Stimulated activated naive CD8-positive, alpha-beta T cell treated with anti-CD3 and anti-CD28 coated beads, Interleukin-15, Interleukin-2, amounts not matched to agents 100 U/mL and 50 U/mL, for 24 hours (primary cell): Measurements from ENCODE around the gene RGS19.
"Not testable (repeated sequence)": the region's sequence is repeated elsewhere in the genome, so short reads cannot be mapped to it uniquely, and the experiment has no call there.

Experiments
- ATAC-seq: fragments of 150-1000 bp; cut with Tn5 transposase; one replicate; pipeline ENCODE4 v1.10.0; 2021
- DNase-seq: peaks from one replicate; pipeline ENCODE4 v3.0.0; 2021

The RGS19 gene

DNA sequence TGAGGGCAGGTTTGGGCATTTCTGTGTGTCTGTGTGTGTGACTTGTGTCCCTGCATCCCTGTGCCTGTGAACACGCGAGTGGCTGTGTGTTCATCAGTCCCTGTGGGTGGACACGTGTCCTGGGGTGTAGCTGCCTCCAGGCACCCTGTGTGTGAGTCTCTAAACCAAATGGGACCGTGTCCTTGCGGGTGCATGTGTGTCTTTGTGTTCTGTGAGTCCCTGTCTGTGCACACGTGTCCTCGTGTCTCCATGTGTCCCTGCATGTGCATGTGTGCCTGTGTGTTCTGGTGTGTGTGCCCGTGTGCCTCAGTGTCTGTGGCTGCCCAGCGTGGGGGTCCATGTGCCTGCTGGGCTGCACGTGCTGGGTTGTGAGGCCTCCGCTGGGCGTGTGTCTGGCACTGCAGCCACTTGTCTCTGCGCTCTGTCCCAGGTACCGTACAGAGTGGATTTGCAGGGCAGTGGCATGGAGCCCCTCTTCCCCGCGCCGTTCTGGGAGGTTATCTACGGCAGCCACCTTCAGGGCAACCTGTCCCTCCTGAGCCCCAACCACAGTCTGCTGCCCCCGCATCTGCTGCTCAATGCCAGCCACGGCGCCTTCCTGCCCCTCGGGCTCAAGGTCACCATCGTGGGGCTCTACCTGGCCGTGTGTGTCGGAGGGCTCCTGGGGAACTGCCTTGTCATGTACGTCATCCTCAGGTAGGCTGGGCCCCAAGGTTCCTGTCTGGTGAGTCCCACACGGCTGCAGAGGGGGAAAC is 13.1 kb upstream of the RGS19 start:
- no peak for DNase-seq
- no peak for ATAC-seq

DNA sequence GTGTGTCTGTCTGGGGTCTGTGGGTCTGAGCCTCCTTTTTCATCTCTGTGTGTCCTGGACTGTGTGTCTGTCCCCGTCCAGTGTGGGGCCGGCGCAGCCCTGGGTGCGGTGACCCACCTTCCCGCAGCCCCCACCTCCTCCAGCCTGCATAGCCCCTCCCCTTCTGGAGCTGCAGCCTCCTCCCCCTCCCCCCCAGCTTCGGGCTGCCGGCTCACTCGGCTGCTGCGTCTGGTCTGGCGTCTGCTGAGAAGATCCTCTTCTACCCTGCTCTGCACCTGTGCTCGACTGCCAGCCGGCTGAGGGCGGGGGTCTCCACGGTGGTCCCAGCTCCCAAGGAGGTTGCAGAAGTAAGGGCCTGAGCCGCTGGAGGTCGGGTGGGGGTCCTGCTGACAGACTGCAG is 12.5 kb upstream of the RGS19 start:
- ATAC-seq (no peak), DNase-seq (no peak)

DNA sequence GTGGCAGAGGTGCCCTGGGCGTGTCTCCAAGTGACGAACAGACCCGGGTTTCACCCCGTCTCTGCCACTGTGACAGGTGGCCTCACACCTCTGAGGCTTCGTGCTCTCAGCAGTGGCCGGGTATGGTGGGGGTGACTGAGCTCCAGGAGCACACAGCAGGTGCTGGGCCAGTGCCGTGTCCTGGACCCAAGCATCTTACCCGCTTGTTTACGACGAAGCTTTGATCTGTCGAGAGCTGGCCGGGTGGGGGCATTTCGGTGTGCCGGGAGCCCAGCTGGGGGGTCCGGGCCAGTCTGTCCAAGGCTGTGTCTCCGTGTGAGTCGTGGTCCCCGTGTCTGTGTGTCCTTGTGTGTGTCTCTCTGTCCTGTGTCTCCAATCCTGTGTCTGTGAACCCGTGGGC is 12.0 kb upstream of the RGS19 start:
- DNase-seq: no peak
- no peak for ATAC-seq

DNA sequence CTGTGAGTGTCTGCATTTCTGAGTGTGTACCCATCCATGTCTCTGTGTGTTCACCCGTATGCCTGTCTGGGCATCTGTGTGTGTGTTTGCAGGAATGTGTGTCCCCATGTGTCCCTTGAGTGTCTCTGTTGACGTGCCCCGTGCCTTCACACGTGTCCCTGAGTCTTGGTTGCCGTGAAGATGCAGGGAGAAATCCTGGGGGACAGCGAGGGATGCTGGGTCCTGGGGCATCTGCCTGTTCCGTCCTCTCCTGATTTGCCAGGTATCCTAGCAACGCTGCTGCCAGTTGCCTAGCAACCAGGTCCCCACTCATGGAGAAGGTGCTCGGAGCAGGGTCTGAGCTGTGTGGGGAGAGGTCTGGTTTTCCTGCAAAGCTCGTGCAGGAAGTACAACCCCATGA is 10.8 kb upstream of the RGS19 start:
- ATAC-seq: no peak
- DNase-seq: no peak

DNA sequence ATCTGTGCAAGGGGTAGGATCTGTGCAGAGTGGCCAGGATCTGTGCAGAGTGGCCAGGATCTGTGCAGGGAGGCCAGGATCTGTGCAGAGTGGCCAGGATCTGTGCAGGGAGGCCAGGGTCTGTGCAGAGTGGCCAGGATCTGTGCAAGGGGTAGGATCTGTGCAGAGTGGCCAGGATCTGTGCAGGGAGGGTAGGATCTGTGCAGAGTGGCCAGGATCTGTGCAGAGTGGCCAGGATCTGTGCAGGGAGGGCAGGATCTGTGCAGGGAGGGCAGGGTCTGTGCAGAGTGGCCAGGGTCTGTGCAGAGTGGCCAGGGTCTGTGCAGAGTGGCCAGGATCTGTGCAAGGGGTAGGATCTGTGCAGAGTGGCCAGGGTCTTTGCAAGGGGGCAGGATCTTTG is 9.3 kb upstream of the RGS19 start:
- DNase-seq, ATAC-seq: not testable (repeated sequence)

DNA sequence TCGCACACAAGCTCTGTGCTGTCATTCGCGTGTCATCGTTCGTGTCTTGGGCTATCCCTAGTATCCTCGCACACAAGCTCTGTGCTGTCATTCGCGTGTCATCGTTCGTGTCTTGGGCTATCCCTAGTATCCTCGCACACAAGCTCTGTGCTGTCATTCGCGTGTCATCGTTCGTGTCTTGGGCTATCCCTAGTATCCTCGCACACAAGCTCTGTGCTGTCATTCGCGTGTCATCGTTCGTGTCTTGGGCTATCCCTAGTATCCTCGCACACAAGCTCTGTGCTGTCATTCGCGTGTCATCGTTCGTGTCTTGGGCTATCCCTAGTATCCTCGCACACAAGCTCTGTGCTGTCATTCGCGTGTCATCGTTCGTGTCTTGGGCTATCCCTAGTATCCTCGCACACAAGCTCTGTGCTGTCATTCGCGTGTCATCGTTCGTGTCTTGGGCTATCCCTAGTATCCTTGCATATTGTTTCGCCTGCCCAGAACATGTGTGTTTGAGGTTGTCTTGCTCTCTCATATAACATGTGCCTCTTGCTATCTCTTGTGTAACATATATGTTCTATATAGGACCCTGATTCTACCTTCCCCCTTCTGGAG is 8.0 kb upstream of the RGS19 start:
- ATAC-seq, DNase-seq: not testable (repeated sequence)

DNA sequence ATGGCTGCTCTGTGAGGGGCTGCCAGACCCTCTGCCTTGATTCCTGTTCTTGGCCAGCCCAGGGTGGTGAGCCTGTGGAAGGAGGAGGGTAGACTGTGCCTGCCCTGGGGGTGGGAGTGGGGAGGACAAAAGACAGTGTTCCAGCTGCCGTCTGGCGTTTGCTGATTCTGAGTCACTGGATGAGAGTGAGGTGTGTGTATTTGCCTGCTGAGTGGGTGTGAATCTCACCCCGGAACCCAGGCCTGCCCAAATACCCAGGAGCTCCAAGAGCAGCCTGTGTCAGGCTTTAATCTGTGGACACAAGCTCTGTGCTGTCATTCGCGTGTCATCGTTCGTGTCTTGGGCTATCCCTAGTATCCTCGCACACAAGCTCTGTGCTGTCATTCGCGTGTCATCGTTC is 7.5 kb upstream of the RGS19 start:
- DNase-seq (no peak), ATAC-seq (no peak)

DNA sequence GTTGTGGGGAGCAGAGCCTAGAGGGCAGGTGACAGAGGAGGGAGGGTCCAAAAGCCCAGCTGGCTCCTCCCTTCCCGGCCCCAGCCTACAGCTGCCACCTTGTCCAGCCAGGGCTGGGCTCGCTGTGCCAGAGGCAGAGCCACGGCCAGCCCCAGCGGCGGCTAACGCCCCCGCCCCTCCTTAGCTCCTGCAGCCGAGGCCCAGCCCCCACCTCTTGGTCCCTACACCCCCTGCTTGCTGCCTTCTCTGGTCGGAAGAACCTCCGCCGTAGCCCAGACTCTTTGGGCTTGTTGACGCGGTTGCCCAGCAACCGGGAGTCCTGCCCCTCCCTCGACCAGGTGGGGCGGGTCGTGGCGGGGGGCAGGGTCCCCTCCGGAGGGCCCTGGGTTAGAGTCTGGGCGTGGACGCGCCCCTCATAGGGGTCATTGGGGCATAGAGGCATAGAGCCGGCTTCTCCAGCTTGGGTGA is 5.4 kb upstream of the RGS19 start:
- ATAC-seq (no peak), DNase-seq (no peak)

DNA sequence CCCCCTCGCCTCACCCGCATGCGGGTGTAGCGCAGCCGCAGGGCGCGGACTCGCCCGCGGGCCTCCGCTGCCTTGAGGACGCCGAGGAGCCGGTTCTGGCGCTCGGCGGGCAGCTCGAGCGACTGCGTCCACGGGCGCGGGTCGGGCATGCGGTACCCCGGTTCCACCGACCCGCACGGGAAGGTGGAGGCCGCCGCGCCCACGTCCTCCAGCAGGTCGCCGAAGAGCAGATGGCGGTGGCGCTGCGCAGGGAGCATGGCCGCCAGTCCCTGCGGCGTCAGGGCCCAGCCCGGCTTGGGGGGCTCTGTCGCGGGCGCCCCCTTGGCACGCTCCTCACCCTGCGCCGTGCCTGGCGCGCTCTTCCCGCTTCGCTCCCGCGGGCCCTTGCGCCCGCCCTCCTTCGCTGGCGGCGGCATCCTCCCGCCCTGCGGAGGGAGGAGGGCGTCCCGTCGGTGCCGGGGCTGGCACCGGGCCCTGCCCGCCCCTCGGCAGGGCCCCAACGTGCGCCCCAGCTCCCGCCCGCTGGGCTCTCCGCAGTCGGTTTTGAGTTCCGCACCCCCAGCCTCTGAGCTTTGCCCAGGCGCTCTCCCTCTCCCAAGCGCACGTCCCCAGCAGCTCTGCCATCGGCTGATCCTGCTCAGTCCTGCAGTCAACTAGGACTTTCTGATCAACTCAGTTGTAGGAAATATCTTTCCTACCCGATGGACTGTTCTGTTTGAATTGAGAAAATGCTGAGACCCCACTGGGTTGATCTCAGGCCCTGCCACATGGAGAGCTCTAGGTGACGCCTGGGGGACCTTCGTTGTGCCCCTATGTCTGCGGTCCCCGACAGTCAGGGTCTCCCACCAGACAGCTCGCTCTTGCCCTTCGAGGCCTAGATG is 4.7 kb upstream of the RGS19 start, which contains the start of gene LKAAEAR1:
LKAAEAR1 (minus strand) TSS at position 595 of the 881 bp plus-strand sequence; CDS start at position 416, 179 bp downstream.
- no peak for ATAC-seq
- no peak for DNase-seq

DNA sequence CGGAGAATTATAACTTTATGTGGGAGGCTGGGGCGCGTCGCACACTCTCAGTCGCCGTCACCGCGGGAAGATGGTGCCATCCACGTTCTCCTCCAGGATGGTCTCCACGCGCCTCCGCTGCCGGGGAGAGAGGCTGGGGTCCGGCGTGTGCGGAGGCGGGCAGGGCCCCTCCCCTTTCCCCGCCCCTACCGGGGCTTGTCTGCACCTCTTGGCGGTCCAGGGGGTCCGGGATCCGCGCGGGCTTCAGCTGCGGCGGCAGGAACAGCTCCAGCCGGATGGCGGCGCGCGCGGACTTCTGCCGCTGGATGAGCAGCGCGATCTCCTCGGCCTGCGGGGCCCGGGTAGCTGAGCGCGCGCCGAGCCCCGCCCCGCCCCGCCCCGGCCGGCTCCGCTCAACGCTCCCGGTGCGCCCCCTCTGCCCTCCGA is 4.1 kb upstream of the RGS19 start:
- DNase-seq (peak; percentile 85), ATAC-seq (peak; percentile 38)

DNA sequence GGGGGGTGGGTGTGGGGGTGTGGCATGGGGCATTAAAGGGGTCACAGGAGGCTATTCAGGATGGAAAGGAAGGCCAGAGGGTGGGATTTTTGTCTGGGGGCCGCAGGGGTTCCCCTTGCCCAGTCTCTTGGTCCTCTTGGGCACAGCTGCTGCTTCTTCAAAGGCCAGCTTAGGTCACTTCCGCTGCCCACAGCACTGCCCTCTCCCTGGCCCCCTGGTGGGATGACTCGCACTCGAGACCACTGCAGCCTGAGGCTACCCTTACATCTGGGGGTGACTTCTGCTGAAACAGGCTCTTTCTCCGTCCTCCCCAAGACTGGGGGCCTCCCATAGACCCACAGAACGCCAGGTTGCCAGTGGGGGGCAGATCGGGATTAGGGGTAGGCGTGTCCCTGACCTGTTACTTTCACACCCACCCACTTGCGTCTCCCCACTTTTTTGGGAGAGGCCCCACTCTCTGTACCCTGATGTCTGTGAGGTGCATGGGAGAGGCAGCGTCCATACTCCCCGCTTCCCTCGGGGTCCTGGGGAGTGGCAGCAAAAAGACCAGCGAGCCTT is 3.6 kb upstream of the RGS19 start:
- ATAC-seq: no peak
- no peak for DNase-seq

DNA sequence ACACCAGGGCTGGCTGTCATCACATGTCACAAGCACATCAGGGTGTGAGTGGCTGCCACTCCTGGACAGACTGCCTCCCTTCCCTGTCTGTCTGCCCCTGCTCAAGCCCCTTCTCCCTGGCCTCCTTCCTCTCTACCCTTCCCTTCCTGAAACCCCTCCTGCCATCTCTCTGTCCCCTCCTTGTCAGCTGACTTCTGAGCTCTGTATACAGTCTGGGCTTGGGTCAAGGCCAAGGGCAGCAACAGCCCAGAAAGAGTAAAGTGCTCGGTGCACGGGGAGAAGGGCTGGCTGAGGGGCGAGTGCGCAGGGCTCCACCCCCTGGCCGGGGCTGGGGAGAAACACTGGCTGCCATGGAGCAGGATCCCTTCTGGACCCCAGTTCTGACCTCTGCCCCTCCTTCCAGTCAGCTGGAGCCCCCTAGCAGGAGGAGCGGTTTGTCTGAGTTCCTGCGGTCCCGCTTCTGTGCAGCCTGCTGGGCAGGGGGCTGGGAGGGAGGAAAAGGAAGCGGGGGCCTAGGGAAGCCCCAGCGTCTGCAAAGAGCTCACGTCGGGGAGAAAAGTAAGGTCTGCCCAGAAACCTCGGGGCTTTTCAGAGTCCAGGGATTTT is 2.9 kb upstream of the RGS19 start:
- DNase-seq (no peak), ATAC-seq (no peak)

DNA sequence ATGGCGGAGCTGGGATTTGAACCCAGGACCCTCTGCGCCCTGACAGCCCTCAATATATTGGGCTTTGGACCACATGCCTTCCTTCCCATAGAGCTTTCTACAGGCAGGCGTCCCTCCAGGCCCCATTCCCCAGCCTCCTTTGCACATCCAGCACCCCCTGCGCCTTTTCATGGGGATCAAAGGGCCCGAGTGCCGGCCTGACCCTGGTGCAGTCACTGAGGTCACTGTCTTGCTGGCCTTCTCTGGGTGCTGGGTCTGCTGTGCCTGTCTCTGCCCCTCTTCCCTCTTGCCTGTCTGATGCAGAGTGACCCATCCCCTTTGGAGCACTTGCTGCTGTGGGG is 2.3 kb upstream of the RGS19 start:
- no peak for ATAC-seq
- no peak for DNase-seq

DNA sequence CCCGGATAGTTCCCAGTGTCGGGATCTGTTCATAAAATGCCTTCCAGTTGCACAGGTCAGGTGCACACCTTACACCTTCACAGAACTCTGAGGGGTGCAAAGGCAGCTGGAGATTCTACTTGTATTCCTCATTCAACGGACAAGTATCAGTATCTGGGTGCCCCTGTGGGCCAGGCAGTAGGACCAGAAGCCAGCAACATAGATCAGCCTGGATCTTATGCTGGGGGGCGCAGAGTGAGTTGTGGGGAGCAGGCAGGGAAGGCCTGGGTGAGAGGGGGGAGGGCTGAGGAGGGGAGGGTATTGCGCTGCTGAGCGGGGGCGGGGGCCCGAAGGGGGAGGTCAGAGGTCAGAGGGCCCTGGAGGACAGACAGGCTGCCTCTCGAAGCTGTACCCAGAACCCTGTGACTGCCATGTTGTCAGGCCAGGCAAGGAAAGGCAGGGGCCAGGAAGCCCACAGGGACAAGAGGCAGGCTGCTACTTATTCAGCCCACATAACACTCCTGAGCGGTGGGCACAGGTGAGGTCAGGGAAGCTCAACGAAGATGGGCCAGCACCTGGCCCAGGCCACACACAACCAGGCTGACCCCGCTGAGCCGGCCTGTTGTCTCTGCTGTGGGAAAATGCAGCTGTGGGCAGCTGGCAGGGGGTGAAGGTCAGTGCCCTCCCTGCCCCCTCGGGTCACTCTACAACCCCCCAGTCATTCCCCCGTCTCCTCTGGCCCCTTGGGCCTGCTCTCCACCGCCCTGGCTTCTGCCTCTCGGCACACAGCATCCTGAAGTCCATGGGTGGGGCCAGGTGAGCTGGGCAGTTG is 1.7 kb upstream of the RGS19 start:
- DNase-seq (no peak), ATAC-seq (no peak)

DNA sequence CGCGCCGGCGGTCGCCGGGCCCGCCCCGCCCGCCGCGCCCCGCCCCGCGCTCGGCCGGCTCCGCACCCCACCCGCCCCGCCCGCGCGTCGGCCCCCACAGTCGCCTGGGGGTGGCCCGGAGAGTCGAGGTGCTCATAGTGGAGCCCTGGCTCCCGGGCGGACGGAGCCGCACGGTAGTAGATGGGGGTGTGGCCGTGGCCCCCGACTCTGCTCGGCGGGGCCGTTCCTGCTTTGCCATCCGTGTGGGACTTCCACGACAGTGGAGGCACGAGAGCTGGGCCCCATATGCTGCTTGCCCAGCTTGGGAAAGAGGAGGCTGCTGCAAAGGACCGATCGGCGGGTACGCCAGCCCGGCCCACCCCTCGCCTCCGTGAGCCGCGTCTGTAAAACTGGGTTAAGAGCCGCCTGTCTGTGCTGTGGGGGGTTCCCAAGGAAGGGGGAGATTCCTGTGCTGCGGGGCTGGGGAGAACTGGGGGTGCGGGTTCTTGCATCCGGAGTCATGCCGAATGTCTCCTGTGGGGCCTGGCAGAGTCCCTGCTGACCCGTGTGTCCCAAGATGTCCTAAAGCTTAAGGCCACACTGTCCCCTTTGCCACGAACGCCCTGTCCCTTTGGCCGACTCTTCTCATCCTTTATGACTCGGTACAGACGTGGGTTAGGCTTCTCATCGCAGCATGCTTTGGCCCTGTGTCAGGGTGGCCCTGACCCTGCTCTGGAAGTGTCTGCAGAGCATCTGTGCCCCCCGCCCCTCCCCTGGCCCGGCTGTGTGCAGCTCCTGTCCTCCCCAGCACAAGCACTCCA is 895 bp upstream of the RGS19 start, which contains the start of gene OPRL1:
OPRL1 (plus strand) TSS at position 70 of the 800 bp plus-strand sequence. CDS start 12,639 bp downstream, outside the sequence.
- no peak for DNase-seq
- ATAC-seq: peak; percentile 2

DNA sequence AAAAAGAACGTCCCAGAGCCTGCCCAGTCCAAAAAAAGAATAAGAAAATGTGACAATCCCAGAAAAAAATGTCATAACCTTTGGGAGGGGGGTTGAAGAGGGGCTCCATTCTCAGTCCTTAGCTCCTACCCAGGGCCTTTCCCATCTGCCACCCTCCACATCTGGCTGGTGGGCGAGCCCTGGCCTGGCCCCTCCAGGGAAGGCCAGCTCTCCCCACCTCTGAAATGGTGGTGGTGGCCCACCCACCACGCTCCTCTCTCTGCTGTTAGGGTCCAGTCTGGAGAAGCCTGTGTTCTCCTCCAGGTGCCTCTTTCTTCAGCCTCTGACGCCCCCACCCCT is 415 bp downstream of the RGS19 start:
- DNase-seq (no peak), ATAC-seq (no peak)

DNA sequence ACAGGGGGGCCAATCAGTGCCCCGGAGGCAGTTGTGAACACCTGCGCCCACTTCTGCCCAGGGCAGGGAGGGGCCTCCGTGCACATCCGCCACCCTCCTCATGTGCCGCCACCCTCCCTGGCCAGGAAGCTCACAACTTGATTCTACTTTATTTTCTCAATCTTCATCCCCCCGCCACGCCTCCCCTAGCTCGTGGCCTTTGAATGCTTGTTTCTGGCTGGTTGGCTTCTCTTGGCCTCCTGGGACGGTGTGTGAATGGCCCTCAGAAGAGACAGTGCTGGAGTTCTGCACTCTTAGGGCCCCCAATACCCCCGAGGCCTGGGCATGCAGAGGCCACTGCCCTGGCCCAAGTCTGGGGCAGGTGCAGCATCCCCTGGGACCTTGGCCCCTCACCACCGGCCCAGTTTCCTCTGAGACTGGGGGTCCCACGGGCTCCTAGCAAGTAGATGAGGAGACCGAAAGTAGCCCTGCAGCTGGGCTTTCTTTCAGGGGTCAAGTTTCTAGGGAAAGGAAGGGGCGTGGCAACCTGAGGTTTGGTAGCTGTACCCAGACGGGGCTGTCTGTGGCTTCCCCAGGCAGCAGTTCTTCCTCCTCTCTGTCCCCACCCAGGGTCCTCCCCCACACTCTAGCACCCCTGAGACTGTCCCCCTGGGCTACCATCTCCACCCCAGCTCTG is 1.3 kb downstream of the RGS19 start:
- DNase-seq (peak; percentile 67), ATAC-seq (peak; percentile 17)

DNA sequence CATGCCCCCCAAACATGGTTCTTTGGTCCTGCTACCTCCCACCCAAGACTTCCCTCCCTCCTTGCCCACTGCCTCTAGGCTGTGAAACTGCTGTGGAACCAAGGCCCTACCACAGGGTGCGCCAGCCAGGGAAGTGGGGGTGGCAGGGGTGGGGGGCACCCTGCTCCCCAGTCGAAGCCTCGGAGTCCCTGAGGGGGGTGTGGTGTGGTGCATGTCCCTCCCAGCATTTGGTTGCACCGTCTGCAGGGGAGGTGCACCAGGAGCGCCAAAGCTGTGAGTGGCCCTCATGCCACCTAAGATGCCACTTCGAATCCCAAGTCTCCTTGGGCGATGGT is 1.8 kb downstream of the RGS19 start:
- DNase-seq (no peak), ATAC-seq (no peak)

DNA sequence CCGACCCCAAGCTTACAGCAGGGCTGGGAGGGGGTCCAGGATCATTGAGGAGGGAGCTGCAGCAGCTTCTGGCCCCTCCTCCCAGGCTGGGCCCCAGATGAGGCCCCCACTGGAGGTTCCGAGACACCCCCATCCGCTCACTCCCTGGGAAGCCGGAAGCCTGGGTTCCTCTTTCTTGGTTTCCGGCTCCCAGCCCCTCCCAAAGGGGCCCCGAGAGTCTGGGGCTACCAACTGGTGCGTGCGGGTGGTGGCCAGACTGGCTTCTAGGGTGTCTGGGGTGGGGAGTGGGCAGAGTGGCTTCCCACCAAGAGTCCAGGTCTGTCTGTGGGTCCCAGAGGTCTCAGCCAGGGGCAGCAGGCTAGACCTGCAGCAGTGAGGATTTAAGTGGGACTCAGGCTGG is 2.2 kb downstream of the RGS19 start:
- DNase-seq (peak; percentile 62), ATAC-seq (peak; percentile 25)
